ENCODE measurements around the gene CEND1.

Gene CEND1

DNA sequence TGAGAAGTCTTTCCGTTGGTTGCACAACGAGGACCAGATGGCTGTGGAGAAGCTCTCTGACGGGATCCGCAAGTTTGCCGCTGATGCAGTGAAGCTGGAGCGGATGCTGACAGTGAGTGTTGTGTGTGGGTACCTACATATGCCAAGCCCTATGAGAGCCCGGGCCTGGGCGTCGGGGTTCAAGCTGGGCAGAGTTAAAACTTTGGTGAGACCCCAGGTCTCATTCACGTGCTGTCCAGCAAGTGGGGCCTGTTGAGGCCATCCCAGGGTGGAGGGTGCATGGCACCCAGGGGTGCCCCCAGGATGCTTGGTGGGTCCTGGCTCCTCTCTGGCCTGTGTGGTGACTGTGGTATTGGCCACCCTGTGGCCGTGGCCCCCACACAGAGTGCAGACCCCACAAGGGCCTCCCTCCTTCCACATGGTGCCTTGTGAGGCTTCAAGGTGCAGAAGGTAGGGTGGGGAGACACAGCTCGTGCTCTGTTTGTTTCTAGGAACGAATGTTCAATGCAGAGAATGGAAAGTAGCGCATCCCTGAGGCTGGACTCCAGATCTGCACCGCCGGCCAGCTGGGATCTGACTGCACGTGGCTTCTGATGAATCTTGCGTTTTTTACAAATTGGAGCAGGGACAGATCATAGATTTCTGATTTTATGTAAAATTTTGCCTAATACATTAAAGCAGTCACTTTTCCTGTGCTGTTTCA is 25.4 kb downstream of the CEND1 start:
- Histone ChIP-seq H3K27ac (ENCODE audit: poor library complexity, severe bottlenecking) (peak overlapping the region; percentile 87), H3K4me1 (ENCODE audit: insufficient read depth, poor library complexity, severe bottlenecking) (peaks cover 16% of the 10 kb centered on the region), H3K27me3 (ENCODE audit: insufficient read depth, poor library complexity, severe bottlenecking) (no peaks in the 10 kb centered on the region), H3K4me3 (ENCODE audit: severe bottlenecking) (no peak overlapping the region), H3K36me3 (ENCODE audit: low read depth) (peaks cover 84% of the 10 kb centered on the region), H3K9me3 (ENCODE audit: severe bottlenecking) (no peaks in the 10 kb centered on the region)
- no peak for DNase-seq (ENCODE audit: low spot score)
- ATAC-seq (ENCODE audit: low read depth), result no peak
- no peak for TF ChIP-seq CTCF (IDR thresholded peaks at IDR 0.05; ENCODE audit: poor library complexity, severe bottlenecking)

- peak; percentile 4 for ATAC-seq (ENCODE audit: low read depth)
- H3K27ac ChIP-seq (ENCODE audit: poor library complexity, severe bottlenecking), result peak overlapping the region; percentile 87
- H3K36me3 ChIP-seq (ENCODE audit: low read depth), result peaks cover 84% of the 10 kb centered on the region
Measured at GRCh38 chr11:763549-764321, 26.2 kb downstream of the CEND1 start.

DNA sequence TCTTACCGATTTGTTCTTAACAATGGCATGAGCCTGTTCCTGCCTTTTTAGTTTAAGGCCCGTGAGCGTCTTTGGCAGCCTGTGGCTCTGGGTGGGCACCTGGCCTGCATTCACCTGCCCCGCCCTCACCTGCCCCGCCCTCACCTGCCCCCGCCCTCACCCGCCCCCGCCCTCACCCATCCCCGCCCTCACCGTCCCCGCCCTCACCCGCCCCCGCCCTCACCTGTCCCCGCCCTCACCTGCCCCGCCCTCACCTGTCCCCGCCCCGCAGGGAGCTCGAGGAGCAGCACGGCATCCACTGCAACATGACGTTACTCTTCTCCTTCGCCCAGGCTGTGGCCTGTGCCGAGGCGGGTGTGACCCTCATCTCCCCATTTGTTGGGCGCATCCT is 26.8 kb downstream of the CEND1 start:
- Histone ChIP-seq H3K27me3 (ENCODE audit: insufficient read depth, poor library complexity, severe bottlenecking) (no peaks in the 10 kb centered on the region), H3K9me3 (ENCODE audit: severe bottlenecking) (no peaks in the 10 kb centered on the region), H3K4me1 (ENCODE audit: insufficient read depth, poor library complexity, severe bottlenecking) (peaks cover 16% of the 10 kb centered on the region), H3K27ac (ENCODE audit: poor library complexity, severe bottlenecking) (peak overlapping the region; percentile 87), H3K36me3 (ENCODE audit: low read depth) (peaks cover 81% of the 10 kb centered on the region), H3K4me3 (ENCODE audit: severe bottlenecking) (no peak overlapping the region)
- ATAC-seq (ENCODE audit: low read depth) (peak; percentile 51), DNase-seq (ENCODE audit: low spot score) (no peak)
- TF ChIP-seq CTCF (IDR thresholded peaks at IDR 0.05; ENCODE audit: poor library complexity, severe bottlenecking), result no peak

More at GRCh38 chr11:763549-764321, 26.2 kb downstream of the CEND1 start:
- Histone ChIP-seq H3K4me3 (ENCODE audit: severe bottlenecking) (no peak overlapping the region), H3K9me3 (ENCODE audit: severe bottlenecking) (no peaks in the 10 kb centered on the region), H3K27me3 (ENCODE audit: insufficient read depth, poor library complexity, severe bottlenecking) (no peaks in the 10 kb centered on the region), H3K4me1 (ENCODE audit: insufficient read depth, poor library complexity, severe bottlenecking) (peaks cover 16% of the 10 kb centered on the region)
- DNase-seq (ENCODE audit: low spot score), result no peak
- no peak for TF ChIP-seq CTCF (IDR thresholded peaks at IDR 0.05; ENCODE audit: poor library complexity, severe bottlenecking)

- H3K27me3 ChIP-seq (ENCODE audit: insufficient read depth, poor library complexity, severe bottlenecking), result no peaks in the 10 kb centered on the region
- no peaks in the 10 kb centered on the region for H3K9me3 ChIP-seq (ENCODE audit: severe bottlenecking)
- H3K27ac ChIP-seq (ENCODE audit: poor library complexity, severe bottlenecking), result peak overlapping the region; percentile 87
- TF ChIP-seq CTCF (IDR thresholded peaks at IDR 0.05; ENCODE audit: poor library complexity, severe bottlenecking), result peak; percentile 62
- DNase-seq (ENCODE audit: low spot score) (peak; percentile 72), ATAC-seq (ENCODE audit: low read depth) (peak; percentile 90)
- H3K4me1 ChIP-seq (ENCODE audit: insufficient read depth, poor library complexity, severe bottlenecking), result peaks cover 16% of the 10 kb centered on the region
- no peak overlapping the region for H3K4me3 ChIP-seq (ENCODE audit: severe bottlenecking)
- peaks cover 84% of the 10 kb centered on the region for H3K36me3 ChIP-seq (ENCODE audit: low read depth)
Measured at GRCh38 chr11:762421-763072, 27.3 kb downstream of the CEND1 start.
